Measurements from ENCODE around the gene CFAP100.

CFAP100 gene

GRCh38 chr3:126406389-126407296 is 11.9 kb downstream of the CFAP100 start:
- no peak for DNase-seq

- DNase-seq: no peak
Measured at GRCh38 chr3:126407412-126408044, 12.8 kb downstream of the CFAP100 start.

GRCh38 chr3:126408099-126408498 is 13.4 kb downstream of the CFAP100 start:
- no peak for DNase-seq

- DNase-seq: no peak
Measured at GRCh38 chr3:126412841-126413692, 18.4 kb downstream of the CFAP100 start.

- no peak for DNase-seq
Measured at GRCh38 chr3:126413693-126414080, 19.0 kb downstream of the CFAP100 start.

GRCh38 chr3:126414406-126414805 is 19.7 kb downstream of the CFAP100 start:
- no peak for DNase-seq

GRCh38 chr3:126414961-126415660 is 20.4 kb downstream of the CFAP100 start:
- DNase-seq: no peak

- DNase-seq: no peak
Measured at GRCh38 chr3:126415661-126416591, 21.2 kb downstream of the CFAP100 start.

GRCh38 chr3:126416943-126417342 is 22.2 kb downstream of the CFAP100 start:
- DNase-seq: no peak

GRCh38 chr3:126417515-126417914 is 22.8 kb downstream of the CFAP100 start:
- DNase-seq: no peak

GRCh38 chr3:126417981-126418530 is 23.3 kb downstream of the CFAP100 start:
- DNase-seq: no peak

GRCh38 chr3:126418661-126419131 is 24.0 kb downstream of the CFAP100 start:
- no peak for DNase-seq

GRCh38 chr3:126419151-126419703 is 24.5 kb downstream of the CFAP100 start:
- DNase-seq: no peak

GRCh38 chr3:126419886-126420786 is 25.4 kb downstream of the CFAP100 start:
- DNase-seq: no peak

GRCh38 chr3:126421573-126422119 is 26.9 kb downstream of the CFAP100 start:
- DNase-seq: no peak

GRCh38 chr3:126422121-126422520 is 27.4 kb downstream of the CFAP100 start:
- no peak for DNase-seq

GRCh38 chr3:126422571-126423091 is 27.9 kb downstream of the CFAP100 start:
- DNase-seq: no peak

GRCh38 chr3:126423191-126424038 is 28.7 kb downstream of the CFAP100 start:
- DNase-seq: no peak

All from MV-4-11 (cell line).